GM18505 (cell line): ENCODE results near the gene AP4M1.
A peak's percentile ranks its signal among the peaks of the same experiment; 100 is the strongest.

Experiments used
- ATAC-seq: cut with Tn5 transposase; IDR thresholded peaks from one replicate; pipeline ENCODE4 v1.9.1; 2021; ENCODE audit not compliant: unreplicated experiment
- POLR2A ChIP-seq: IDR thresholded peaks from 4 replicates; pipeline ENCODE4 v1.6.1; 2011; ENCODE audit warnings: borderline replicate concordance; ENCODE audit not compliant: insufficient read depth, insufficient read length; ENCODE audit errors: extremely low read depth

Gene AP4M1

DNA sequence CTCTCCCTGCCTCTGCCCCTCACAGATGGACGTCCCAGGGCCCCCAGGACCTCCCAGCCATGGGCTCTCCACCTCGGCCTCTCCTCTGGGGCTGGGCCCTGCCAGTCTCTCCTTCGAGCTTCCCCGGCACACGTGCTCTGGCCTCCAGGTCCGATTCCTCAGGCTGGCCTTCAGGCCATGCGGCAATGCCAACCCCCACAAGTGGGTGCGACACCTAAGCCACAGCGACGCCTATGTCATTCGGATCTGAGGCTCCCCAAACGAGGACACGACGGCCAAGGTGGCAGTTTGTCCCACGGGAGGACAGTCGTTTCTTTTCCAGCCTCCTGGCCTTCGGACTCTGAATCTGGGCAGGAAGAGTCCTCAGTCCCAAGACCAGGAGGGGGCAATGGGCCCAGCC, 5.2 kb downstream of the AP4M1 start:
- no peak for TF ChIP-seq POLR2A
- ATAC-seq: no peak

DNA sequence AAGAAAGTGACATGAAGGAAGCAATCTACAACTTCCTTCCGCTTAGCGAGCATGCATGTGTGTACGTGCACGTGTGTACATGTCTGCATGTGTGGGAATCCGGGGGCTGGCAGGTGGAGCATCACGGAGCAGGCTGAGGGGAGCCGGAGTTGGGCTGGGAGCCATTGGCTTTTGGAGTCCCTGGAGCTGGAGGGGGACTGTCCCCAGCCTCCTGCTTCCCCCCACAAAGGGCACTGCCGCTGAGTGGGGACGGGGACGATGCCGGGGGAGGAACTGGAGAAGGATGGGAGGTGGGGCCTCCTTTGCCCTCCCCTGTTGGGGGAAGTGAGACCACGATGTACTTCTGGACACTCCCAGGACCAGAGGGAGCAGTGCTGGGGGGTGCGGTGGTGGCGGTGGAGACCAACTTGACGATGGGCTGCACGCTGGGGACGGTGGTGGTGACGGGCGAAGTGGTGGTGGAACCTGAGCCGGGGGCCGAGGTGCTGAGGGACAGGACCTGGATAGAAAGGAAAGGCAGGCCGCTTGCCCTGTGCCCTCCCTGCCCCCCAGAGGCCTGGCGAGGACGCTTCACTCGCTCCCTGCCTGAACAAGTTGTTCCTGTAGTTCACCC, 5.8 kb downstream of the AP4M1 start:
- ATAC-seq: no peak
- no peak for TF ChIP-seq POLR2A

DNA sequence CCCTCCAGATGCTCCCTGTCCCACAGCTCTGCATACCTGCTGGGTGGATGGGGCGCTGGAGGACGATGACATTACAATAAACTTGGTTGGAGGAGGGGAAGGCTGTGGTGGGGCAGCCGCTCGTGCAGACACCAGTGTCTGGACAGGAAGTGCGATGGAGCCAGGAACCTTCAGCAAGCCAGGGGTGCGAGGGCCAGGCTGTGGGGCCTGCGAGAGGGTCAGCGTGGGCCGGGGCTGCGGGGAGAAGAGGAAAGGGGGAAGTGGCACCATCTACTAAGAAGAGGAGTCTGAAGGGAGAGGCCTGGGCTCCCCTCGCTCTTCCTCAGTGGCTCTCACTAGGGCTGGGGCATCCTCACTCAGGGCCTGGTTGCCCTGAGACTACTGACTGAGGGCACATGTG, 6.4 kb downstream of the AP4M1 start:
- no peak for ATAC-seq
- TF ChIP-seq POLR2A: no peak

DNA sequence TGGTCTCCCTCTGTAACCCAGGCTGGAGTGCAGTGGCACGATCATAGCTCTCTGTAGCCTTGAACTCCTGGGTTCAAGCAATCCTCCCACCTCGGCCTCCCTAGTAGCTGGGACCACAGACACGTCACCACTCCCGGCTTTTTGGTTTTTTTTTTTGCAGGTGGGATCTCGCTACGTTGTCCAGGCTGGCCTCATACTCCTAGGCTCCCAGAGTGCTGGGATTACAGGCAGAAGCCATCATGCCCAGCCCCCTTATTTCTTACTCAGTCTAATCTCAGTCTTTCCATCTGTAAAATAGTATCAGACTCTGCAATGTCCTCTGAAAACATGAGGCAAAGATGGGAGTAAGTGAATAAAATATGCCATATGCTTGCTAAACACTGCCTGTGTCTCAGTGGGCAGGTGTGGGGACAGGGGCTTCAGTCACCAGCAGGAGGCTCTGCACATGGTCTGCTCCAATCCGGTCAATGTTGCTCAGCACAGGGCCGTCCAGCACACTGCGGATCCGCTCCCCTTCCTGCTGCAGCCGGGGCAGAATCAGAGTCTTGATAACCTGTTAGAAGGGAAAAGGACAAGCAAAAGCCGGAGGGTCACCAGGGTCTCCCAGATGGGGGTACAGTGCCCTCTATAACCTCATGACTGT, 8.2 kb downstream of the AP4M1 start:
- no peak for TF ChIP-seq POLR2A

DNA sequence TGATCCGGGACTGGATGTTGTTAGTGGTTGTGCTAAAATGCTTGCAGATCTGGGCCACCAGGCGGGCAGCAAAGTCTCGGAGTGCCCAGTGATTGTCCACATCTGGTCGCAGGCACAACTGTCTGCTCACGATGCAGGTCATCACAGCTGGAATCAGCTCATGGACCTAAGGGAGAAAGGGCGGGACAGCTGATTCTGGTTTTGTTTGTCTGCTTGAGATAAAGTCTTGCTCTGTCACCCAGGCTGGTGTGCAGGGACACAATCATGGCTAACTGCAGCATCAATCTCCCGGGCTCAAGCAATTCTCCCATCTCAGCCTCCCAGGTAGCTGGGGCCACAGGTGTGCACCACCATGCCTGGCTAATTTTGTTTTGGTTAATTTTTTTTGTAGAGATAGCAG, 9.7 kb downstream of the AP4M1 start:
- ATAC-seq: no peak
- no peak for TF ChIP-seq POLR2A

More for the DNA sequence above, 8.2 kb downstream of the AP4M1 start:
- ATAC-seq: no peak

DNA sequence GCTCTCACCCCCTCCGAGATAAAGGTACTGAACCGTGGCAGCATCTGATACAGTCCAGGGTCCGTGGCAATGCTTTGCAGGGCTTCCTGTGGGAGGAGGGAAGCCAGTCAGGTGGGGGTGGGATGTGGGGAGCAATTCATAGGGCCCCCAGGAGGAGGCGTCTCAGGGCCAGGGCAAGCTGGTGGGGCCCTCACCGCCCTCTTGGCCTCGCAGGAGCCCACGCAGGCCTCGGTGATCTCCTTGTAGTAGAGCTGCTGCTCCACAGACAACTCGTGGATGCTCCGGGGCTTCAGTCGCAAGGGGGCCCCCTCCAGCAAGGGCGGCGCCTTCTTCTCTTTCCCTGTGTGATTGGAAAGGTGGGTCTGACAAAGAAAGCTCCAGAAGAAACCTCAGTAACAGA, 10.5 kb downstream of the AP4M1 start:
- ATAC-seq: no peak

DNA sequence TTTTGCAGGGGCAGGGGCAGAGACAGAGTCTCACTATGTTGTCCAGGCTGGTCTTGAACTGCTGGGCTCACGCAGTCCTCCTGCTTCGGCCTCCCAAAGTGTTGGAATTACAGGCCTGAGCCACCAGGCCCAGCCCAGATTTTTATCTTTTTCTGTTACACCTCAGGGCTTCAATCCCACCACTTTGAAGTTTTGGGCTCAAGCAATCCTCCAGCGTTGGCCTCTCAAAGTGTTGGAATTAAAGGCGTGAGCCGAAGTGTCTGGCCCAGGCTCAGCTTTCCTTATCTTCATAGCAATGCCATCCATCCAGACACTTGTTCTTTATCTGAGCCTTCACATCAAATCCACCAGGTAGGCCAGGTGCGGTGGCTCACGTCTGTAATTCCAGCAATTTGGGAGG, 13.6 kb downstream of the AP4M1 start:
- TF ChIP-seq POLR2A: no peak
- no peak for ATAC-seq

More for the DNA sequence above, 10.5 kb downstream of the AP4M1 start:
- no peak for TF ChIP-seq POLR2A

DNA sequence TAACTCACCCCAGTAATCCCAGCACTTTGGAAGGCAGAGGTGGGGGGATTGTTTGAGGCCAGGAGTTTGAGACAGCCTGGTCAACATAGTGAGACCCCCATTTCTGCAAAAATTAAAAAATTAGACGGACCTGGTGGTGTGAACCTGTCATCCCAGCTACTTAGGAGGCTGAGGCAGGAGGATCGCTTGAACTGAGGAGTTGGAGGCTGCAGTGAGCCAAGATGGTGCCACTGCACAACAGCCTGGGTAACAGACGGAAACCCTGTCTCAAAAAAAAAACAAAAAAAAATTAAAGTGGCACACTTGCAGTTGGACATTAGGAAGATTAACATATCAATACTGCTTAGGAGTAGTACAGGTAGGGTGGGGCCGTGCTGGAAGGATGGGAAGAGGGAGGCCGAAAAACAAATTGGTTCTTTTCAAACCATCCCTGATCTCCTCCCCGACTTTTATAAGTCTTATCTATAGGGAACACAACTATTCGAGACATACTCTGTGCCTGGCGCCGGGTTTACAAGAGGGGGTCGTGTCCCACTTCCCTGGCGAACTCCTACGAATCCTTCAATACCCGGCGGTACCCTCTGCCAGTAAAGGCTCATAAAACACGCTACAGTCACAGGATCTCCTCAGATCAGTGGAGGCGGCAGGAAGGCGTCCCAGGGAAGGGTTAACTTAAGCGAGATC, 17.1 kb downstream of the AP4M1 start:
- no peak for ATAC-seq
- TF ChIP-seq POLR2A: no peak

DNA sequence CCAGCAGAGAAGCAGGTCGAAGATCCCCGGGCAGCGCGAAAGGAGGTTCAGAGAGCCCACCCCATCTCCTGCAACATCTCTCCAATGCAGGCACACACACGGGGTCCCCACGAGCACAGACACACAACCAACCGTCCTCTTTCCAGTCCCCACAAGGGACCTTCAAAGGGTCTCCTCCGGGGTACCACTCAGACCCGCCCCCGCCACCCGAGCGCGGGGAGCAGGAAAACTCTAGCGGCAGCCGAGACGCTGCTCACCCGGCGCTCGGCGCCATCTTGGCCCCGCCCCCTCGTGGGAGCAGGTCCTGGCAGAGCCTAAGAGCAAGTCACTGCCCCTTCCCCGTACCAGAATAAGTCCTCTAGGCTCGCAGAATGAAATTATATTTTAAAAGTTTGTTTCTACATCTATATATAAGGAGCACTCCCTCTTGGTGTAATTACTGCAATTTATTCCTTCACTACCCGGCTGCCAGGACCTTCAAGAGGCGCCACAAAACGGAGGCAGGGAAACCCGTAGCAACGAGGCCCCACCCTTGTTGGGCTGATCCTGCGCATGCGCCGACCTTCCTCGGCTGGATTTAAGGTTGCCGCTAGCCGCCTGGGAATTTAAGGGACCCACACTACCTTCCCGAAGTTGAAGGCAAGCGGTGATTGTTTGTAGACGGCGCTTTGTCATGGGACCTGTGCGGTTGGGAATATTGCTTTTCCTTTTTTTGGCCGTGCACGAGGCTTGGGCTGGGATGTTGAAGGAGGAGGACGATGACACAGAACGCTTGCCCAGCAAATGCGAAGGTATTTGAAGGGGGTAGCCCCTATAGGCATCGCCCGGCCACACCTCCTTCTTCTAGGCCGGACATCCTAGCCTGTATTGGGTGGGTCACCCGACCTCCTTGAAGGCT, 17.9 kb downstream of the AP4M1 start, which contains the start of the genes CNPY4 and TAF6:
CNPY4 (plus strand) TSS at position 563 of the 898 bp plus-strand sequence; CDS start at position 674, 111 bp downstream.
TAF6 (minus strand) TSS at position 287 of the 898 bp plus-strand sequence. CDS start 5,149 bp downstream, outside the sequence.
- ATAC-seq: peak; percentile 74
- TF ChIP-seq POLR2A: peak; percentile 91

DNA sequence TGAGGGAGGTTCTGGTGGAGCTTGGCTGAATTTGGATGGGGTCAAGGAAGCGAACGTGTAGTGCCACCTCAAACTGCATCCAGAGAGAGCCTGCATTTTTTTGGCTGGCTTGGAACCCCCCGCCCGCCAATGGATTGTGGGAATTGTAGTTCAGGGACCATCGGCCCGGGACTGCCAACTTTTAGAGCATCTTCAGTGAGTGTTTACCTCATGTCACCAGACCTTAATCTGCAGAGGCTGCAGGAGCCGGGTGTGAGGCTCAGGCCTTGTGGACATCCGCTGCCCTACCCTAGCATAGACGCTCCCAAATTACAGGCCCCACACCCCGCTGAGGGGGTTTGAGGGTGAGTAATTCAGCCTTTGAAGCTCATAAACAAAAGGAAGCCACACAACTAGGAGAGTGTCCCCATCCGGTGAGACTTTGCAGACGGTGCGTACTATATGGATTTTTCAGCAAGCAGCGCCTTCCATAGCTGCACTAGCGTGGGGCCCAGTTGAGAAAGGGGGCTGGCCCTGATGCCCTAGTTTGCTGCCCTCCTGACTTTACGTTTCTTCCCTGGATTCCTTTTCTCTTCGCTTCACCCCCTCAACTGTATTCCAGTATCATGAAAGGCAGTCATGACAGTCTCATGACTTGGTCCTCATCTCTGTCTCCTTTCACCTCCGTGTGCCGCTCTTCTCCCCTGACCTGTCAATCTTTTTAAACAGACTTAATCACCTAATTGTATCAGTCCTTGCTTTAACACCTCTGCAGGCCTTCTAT, 18.7 kb downstream of the AP4M1 start:
- peak; percentile 27 for ATAC-seq
- no peak for TF ChIP-seq POLR2A

DNA sequence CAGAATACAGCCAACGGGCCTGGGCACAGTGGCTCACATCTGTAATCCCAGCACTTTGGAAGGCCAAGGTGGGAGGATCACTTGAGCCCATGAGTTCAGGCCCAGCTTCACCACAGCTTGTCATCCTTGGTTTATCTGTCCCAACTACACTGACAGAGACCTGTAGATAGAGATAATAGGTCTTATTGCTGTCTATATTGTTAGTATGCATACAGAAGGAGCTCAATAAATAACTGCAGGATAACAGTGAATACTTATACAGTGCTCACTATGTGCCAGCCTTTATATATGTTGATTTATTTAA, 19.2 kb downstream of the AP4M1 start:
- no peak for TF ChIP-seq POLR2A
- no peak for ATAC-seq

DNA sequence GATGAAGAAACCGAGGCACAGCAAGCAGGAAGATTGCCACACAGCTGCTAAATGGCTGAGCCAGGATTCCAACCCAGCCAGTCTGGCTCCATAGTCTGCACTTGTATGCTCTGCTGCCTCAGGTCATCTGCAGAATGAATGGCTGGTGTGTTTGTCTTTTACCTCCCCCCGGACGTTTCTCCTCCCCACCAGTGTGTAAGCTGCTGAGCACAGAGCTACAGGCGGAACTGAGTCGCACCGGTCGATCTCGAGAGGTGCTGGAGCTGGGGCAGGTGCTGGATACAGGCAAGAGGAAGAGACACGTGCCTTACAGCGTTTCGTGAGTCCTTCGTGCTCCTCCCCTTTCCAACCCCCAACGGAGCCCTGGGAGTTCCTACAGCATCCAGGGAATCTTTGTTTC, 20.6 kb downstream of the AP4M1 start:
- no peak for ATAC-seq
- TF ChIP-seq POLR2A: no peak
